Loucy (cell line): ENCODE measurements around the gene UBE4B.

Experiments used
- H2AFZ ChIP-seq: fragments of 200-600 bp; sonication (generic); 2 replicates; pipeline ENCODE4 v1.6.0; 2016; ENCODE audit warnings: antibody characterized with exemption, mild to moderate bottlenecking, low read length, moderate library complexity
- H3F3A ChIP-seq: fragments of 200-600 bp; 2 replicates; pipeline ENCODE4 v1.6.0; 2016; ENCODE audit warnings: antibody characterized with exemption, low read depth, mild to moderate bottlenecking
- H3K27me3 ChIP-seq: fragments of 200-600 bp; sonication (generic); 2 replicates; pipeline ENCODE4 v1.6.1; 2014; ENCODE audit warnings: low read length, mild to moderate bottlenecking; ENCODE audit not compliant: insufficient read depth, poor library complexity, severe bottlenecking
- H3K36me3 ChIP-seq: fragments of 200-600 bp; sonication (generic); 2 replicates; pipeline ENCODE4 v1.6.1; 2016; ENCODE audit warnings: low read length; ENCODE audit not compliant: insufficient read depth
- H3K4me1 ChIP-seq: fragments of 200-600 bp; sonication (generic); 2 replicates; pipeline ENCODE4 v1.5.1; 2014; ENCODE audit warnings: low read length, mild to moderate bottlenecking; ENCODE audit not compliant: insufficient read depth, poor library complexity, severe bottlenecking
- H3K4me2 ChIP-seq: fragments of 200-600 bp; sonication (generic); 2 replicates; pipeline ENCODE4 v1.6.0; 2014; ENCODE audit warnings: antibody characterized with exemption, low read length, low read depth, mild to moderate bottlenecking; ENCODE audit not compliant: poor library complexity, severe bottlenecking
- H3K4me3 ChIP-seq: fragments of 200-600 bp; sonication (generic); 2 replicates; pipeline ENCODE4 v1.5.1; 2014; ENCODE audit warnings: low read length, mild to moderate bottlenecking, mixed read lengths; ENCODE audit not compliant: poor library complexity, severe bottlenecking
- H3K79me2 ChIP-seq: fragments of 200-600 bp; sonication (generic); 2 replicates; pipeline ENCODE4 v1.6.1; 2014; ENCODE audit warnings: low read length; ENCODE audit not compliant: insufficient read depth
- H3K9ac ChIP-seq: fragments of 200-600 bp; sonication (generic); 2 replicates; pipeline ENCODE4 v1.6.0; 2014; ENCODE audit warnings: mild to moderate bottlenecking, low read depth, low read length, moderate library complexity; ENCODE audit not compliant: poor library complexity, severe bottlenecking
- H3K9me2 ChIP-seq: fragments of 200-600 bp; sonication (generic); replicated peaks from 2 replicates; pipeline ENCODE4 v1.6.1; 2016; ENCODE audit warnings: low read depth, low read length, mixed read lengths
- H3K9me3 ChIP-seq: fragments of 200-600 bp; sonication (generic); 2 replicates; pipeline ENCODE4 v1.6.1; 2014; ENCODE audit warnings: mild to moderate bottlenecking, antibody characterized with exemption, low read length, low read depth; ENCODE audit not compliant: insufficient read depth
- H4K20me1 ChIP-seq: fragments of 200-600 bp; sonication (generic); 2 replicates; pipeline ENCODE4 v1.6.0; 2014; ENCODE audit warnings: antibody characterized with exemption, low read length, mild to moderate bottlenecking; ENCODE audit not compliant: insufficient read depth, poor library complexity, severe bottlenecking
- CTCF ChIP-seq: fragments of 200-600 bp; sonication (generic); conservative IDR thresholded peaks from 2 replicates; pipeline ENCODE4 v1.5.1; 2014; ENCODE audit warnings: mild to moderate bottlenecking, antibody characterized with exemption, low read length
- EZH2phosphoT487 ChIP-seq: fragments of 200-600 bp; IDR thresholded peaks from 2 replicates; pipeline ENCODE4 v1.6.1; 2018; ENCODE audit warnings: antibody characterized with exemption, mild to moderate bottlenecking, moderate library complexity, borderline replicate concordance

UBE4B gene

GRCh38 chr1:10186331-10187025 lies 153.7 kb downstream of the UBE4B start:
- Histone ChIP-seq H4K20me1 (no peaks in the 10 kb centered on the region), H3K4me3 (no peak overlapping the region), H3K79me2 (no peaks in the 10 kb centered on the region), H3K27me3 (no peaks in the 10 kb centered on the region), H3K9ac (no peak overlapping the region), H3K9me2 (no peaks in the 10 kb centered on the region), H3K36me3 (no peaks in the 10 kb centered on the region), H2AFZ (no peak overlapping the region), H3K4me1 (no peaks in the 10 kb centered on the region), H3K4me2 (no peak overlapping the region), H3K9me3 (no peaks in the 10 kb centered on the region), H3F3A (no peaks in the 10 kb centered on the region)
- no peak for TF ChIP-seq EZH2phosphoT487
- TF ChIP-seq CTCF, result no peak

- Histone ChIP-seq H2AFZ (no peak overlapping the region), H3K4me3 (no peak overlapping the region), H3K27me3 (no peaks in the 10 kb centered on the region), H3K36me3 (no peaks in the 10 kb centered on the region), H3F3A (no peaks in the 10 kb centered on the region), H3K9ac (no peak overlapping the region), H4K20me1 (no peaks in the 10 kb centered on the region), H3K9me3 (no peaks in the 10 kb centered on the region), H3K4me1 (no peaks in the 10 kb centered on the region), H3K9me2 (no peaks in the 10 kb centered on the region), H3K79me2 (no peaks in the 10 kb centered on the region), H3K4me2 (no peak overlapping the region)
- TF ChIP-seq EZH2phosphoT487, result no peak
- TF ChIP-seq CTCF, result no peak
Observed at GRCh38 chr1:10187026-10187334, 154.2 kb downstream of the UBE4B start.

GRCh38 chr1:10188133-10188650 lies 155.4 kb downstream of the UBE4B start:
- H3K9ac ChIP-seq, result no peak overlapping the region
- no peaks in the 10 kb centered on the region for H3K4me1 ChIP-seq
- H4K20me1 ChIP-seq, result no peaks in the 10 kb centered on the region
- no peak overlapping the region for H2AFZ ChIP-seq
- H3K9me3 ChIP-seq, result no peaks in the 10 kb centered on the region
- H3K4me2 ChIP-seq, result no peak overlapping the region
- H3F3A ChIP-seq, result no peaks in the 10 kb centered on the region
- no peaks in the 10 kb centered on the region for H3K9me2 ChIP-seq
- TF ChIP-seq EZH2phosphoT487 (no peak), CTCF (no peak)
- no peaks in the 10 kb centered on the region for H3K79me2 ChIP-seq
- H3K4me3 ChIP-seq, result no peak overlapping the region
- no peaks in the 10 kb centered on the region for H3K36me3 ChIP-seq
- H3K27me3 ChIP-seq, result no peaks in the 10 kb centered on the region
